Measurements from ENCODE around the gene ZBTB39.
"Not testable (repeated sequence)": the region's sequence is repeated elsewhere in the genome, so short reads cannot be mapped to it uniquely, and the experiment has no call there.

The ZBTB39 gene

DNA sequence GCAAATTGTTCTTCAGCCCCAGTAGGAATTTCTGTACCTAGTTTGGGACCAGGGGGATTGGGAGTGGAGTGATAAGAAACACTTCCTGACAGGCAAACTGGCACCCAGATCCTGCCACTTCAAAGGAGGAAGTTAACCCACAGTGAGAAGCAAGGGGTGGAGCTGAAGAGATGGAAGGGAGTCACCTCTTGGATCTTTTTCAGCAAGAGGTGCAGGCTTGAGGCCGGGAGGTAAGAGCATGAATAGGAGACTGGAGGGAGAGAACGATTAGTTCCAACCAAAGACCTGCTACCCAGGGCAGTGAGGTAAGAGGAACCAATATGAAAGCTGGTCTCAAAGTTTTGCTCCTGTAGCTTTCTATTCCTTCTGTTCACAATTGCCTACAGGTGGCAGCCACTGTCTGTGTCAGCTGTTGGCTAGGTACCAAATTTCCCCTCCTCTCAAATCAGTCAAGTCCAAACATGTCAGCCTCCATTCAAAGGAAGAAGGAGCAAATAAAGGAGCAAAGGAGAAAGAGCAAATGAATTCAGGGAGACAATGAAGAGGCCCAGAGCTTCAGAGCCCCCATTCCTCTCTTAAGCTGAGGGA, 24.9 kb upstream of the ZBTB39 start:
- DNase-seq: peak; percentile 20

DNA sequence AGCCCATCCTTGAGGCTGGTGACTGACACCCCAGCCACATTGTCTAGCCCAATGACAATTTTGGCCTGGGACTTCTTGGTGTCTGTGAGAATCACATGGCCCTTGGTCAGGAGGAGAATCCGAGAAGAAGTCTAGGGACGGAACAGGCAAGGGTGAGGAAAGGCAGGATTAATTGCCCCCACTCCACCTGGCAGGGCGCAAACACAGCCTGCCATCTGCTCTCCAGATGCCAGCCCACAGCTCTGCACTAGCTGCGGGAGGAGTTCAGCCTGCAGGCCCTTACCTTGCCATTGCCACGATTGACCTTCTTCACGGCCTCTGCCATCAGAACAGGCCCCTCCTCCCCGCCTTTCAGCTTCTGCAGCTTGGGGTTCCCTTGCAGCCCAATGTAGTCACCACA, 23.1 kb upstream of the ZBTB39 start:
- no peak for DNase-seq

DNA sequence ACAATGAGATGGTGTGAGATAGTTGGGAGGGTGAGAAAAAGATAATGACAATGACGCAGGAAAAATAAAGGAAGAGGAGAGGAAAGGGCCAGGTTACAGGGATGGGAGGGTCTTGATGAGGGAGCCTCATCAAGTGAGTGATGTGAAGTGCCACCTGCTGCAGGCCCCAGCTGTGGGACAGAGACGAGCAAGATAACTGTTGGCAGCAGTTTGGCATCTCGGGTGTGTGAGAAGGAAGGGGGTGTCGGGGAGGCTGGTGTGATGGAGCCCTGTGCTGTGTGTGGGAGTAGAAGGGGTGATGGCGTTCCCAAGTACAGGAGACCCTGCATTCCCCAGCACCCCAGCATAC, 21.4 kb upstream of the ZBTB39 start:
- no peak for DNase-seq

DNA sequence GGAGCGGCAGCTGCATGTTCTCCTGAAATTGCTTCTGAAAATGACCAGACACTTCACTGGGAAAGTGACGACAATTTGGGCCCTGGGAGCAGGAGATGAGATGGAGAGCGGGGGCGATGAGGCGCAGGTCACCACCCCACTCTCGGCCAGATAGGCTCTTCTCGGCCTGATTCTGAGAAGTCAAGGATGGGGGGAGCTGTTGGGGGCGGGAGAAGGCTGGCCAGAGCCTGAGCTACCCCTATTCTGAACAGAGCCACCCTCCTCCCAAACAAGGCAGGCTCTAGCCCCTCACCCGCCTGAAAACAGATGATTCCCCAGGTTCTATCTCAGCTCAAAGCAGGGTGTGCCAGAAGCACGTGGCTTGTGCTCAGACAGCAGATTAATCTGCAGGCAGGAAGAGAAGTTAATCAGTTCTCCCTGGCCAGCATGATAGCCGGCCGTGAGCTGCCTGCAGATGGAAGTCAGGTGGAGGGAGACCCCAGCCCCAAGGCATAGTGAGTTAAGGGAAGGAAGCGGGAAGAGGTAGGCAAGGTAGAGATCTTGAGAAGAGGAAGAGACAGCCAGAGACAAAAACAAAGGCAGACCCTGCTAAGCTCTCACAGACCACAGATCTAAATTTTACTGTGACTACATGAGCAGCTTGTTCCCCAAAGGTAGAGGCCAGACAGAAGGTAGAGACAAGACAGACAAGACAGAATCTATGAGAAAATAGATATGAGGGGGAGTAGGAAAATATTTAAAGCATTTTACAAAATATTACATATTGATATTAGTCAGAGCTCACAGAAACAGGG, 20.9 kb upstream of the ZBTB39 start:
- DNase-seq: no peak

DNA sequence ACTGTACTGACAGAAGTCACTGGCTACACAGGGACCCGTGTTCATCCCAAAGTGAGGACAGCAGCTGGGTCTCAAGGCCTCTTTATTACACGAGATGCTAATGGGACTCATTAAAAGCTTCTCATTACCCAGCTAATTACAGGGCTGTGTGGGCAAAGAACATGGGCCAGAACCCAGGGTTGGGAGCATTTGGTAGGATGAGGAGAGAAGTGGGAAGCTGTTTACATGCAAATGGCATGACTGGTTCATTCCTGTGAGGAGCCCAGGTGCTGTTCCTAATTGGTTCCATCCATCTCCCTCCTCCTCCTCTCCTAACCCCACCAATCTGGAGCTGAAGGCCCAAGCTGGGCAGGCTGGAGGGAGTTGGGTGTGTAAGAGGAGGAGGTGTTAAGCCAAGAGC, 18.9 kb upstream of the ZBTB39 start:
- no peak for DNase-seq

DNA sequence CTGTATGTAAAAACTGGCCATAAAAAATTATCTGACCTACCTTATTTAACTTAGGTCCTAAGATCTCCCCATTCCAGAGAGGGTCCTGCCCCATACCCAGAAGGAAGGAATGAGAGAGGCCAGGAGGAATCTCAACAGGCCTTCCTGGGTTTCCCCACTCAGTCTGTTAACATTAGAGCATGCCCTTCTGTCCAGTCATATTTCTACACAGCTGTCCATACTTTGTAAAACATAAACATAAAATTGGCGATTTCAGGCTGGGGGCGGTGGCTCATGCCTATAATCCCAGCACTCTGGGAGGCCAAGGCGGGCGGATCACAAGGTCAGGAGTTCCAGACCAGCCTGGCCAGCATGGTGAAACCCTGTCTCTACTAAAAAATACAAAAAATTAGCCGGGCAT, 16.0 kb upstream of the ZBTB39 start:
- not testable (repeated sequence) for DNase-seq

DNA sequence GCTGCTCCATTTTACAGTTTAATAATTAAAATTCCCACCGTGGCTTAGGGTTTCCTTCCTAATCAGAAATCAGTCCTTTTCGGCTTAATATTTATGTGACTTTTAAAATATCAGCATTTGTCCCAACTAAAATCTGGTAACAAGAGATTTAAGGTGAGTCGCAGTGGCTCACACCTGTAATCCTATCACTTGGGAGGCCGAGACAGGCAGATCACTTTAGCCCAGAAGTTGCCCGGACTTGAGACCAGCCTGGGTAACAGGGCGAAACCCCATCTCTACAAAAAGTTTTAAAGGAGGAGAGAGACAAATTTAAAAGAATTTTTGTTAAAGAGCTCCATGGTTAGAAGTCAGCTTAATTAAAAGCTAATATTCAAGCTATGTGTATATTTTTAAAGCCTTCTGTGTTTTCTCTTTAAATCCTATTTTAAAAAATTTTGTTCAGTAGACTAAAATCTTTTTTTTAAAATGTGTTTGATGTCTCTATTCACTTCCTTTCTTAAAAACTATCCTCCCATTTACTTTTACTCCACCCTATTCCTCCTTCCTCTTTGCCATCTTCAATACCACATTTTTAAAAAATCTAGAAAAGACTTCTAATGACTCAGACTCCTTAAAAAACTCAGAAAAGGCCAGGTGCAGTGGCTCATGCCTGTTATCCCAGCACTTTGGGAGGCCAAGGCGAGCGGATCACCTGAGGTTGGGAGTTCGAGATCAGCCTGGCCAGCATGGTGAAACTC, 13.8 kb upstream of the ZBTB39 start:
- DNase-seq: no peak

DNA sequence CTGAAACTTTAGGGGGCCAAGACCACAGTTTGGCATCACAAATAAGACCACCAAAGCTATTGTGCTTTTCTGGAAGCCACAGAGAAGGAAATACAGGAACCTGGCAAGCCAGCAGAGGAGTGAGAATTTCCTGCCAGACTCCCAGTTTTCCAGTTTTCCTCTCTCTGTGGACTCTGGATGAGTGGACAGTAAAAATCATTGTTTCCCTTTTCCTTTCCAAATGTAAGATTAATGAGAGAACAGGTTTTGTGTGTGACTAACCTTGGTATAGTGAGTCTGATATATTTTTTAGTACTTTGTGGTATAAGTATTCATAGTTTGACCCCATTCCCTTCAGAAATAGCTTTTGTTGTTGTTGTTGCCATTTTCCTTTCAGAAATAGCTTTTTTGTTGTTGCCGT, 12.6 kb upstream of the ZBTB39 start:
- DNase-seq: no peak

DNA sequence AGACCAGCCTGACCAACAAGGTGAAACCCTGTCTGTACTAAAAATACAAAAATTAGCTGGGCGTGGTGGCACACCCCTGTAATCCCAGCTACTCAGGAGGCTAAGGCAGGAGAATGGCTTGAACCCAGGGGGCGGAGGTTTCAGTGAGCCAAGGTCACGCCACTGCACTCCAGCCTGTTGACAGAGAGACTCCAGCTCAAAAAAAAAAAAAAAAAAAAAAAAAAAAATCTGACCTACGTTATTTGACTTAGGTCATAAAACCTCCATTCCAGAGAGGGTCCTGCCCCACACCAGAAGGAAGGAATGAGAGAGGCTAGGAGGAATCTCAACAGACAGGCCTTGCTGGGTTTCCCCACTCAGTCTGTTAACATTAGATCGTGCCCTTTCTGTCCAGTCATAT, 12.0 kb upstream of the ZBTB39 start:
- DNase-seq: not testable (repeated sequence)

DNA sequence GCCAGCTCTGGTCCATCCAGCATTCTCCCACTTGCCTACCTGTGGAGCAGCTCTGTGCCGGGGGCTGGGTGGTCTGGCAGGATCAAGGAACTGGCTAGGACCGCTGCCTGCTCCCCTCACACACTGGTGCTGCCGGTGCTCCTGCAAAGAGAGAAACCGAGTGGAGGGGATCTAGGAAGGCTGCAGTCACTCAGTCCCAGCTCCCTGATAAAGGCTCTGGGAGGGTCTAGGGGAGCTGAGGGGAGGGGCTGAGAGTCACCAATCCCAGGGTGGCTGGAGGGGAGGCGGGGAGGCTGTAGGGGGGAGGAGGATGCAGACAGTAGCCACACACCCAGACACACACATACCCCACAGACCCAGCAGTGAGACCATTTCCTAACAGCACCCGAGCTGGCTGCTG, 10.0 kb upstream of the ZBTB39 start, which contains the start of gene TAC3:
Gene TAC3, minus strand, starts transcription at position 182 of the 400 bp plus-strand sequence. CDS start 732 bp downstream, outside the sequence.
- no peak for DNase-seq

DNA sequence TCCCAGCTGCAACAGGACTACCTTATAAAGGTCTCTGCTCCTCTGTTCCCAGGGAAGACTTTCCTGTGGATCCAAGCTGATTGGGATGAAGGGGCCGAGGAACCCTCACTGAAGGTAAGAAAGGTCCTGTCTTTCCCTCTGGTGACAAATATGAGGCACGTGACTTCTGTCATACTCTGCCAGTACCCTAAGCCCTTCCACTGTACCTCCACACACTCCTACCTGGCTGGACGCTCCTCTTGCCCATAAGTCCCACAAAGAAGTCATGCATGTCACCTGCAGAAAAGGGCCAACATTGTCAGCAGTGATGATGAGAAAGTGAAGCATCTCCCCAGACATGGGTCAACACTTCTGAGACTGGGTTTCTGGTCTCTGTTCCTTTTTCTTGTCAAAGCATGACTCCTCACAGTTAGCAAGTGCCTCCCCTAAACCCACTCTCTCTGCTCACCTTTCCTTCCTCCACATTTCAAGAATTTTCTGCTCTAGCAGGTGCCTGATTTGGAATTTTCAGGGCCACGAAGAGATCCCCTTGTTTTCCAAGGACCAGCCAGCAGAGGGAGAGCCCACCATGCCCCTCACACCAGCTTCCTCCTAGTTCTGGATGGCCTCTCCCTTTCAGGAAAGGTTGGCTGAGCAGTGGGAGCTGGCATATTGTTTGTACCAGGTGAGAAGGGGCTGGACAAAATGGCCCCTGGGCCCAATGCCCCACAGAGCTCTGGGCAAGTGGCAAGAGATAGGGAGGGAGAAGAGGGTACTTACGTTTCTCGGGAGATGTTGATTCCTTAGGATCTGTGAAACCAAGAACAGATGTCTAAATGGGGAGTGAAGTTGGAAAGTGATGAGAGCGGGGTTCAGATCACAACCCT, 6.5 kb upstream of the ZBTB39 start:
- DNase-seq: no peak

DNA sequence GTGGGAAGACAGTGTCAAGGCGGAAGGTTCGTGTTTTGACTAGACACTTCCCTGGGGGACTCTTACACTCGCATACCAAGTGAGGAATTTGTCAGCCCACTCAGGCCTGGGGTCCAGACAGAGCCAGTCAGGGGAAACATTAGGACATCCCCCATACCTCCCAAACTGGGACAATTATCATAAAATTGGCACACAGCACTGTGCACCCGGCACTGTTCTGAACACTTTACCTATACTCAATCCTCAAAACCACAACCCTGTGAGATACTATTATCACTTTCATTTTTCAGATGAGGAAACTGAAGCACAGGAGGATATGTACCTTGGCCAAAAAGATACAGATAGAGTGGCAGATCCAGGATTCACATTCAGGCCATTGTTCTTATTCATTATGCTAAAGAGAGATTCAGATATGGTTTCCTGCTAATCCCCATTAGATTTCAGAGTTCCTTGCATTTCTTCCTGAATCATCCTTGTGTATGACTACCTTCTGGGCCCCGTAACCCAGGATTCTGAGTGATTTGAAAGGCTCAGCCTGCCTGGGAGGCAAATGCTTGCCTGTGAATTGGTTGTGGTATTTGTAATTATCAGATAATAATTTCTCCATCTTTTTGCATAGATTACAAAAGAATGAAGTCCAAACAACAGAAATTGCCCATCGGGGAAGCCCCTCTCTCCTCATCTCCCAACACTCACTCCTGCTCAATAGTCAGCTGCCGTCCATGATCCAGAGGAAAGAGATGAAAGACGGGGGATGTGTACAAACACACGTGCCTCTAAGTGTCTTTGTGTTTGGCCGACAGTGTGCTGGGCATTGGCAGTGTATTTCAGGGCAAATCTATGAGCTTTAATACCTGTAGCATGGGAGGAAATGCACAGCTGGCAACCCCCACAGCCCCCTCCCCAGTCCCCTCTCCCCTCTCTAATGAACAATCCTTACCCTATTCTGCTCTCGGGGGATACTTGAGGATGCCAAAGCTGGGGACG, 5.4 kb upstream of the ZBTB39 start:
- DNase-seq: no peak

DNA sequence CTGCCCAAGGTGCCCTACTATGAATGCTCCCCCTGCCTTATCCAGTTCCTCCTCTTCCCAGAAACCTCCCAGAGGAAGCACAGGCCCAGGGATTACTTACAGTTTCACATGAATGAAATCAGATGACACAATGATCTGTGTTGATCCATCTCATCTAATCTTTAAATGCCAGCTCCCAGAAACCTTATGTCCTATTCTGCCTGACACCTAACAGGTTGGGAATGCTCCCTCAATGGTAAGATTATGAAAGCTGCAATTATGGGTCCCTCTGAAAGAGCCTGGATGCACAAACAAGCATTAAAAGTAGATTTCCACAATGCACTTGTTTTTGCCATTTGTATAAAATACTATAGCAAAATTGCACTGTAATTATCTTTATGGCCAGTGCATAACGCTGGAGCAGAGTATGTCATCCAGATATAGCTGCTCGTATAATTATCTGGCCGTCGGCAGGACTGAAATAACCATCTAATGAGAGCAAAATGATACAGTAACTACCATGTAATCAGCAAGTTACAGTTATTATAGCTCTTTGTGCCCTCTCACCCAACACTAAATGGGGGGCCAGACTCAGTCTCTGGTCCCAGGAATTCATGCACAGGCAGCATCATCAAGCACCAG, 4.4 kb upstream of the ZBTB39 start:
- DNase-seq: no peak

DNA sequence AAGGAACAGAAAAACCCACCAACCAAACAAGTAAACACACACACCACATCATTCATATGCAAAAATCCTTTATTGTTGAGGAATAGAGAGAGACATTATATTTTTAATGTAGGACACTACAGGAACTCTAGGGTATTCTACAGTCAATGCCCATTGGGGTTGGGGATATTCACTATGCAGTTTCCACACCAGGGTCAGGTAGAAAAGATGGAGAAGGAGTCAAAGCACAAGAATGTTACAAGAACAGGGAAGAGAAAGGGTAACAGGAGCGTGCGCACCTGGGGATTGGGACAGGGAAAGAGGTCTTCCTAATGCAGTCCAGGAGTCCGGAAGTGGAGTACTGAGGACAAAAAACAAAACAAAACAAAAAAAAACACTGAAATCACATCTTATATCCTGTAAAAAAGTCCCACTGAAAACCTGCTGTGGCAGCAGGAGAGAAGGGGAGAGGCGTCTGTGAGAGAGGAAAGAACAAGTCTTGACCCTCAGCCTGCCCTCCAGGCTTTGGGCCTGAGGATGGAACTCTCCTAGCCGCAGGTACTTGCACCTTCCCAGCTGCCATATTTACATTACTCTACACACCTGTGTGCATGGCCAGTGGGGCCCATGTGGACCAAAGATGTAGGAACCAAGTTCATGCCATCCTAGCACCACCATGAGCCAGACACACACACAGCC, 3.7 kb upstream of the ZBTB39 start:
- no peak for DNase-seq

DNA sequence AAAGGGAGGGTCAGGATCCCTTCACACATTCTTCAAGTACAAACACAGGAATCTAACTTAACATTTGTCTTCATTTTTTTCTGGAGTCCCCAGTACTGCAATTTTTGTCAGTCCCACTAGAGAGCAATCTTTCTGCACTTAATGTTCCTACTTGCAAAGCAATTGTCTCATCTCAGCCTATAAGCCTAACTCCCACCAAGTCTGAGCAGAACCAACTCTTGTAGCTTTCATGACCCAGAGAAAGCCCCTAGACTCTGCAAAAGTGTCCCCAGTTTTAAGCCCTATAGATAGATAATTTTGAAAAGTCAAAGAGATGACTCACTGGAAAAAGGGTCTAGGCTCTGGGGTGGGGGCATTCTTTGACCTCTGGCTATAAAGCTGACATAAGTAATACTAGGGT, 1.8 kb upstream of the ZBTB39 start:
- DNase-seq: peak; percentile 72

DNA sequence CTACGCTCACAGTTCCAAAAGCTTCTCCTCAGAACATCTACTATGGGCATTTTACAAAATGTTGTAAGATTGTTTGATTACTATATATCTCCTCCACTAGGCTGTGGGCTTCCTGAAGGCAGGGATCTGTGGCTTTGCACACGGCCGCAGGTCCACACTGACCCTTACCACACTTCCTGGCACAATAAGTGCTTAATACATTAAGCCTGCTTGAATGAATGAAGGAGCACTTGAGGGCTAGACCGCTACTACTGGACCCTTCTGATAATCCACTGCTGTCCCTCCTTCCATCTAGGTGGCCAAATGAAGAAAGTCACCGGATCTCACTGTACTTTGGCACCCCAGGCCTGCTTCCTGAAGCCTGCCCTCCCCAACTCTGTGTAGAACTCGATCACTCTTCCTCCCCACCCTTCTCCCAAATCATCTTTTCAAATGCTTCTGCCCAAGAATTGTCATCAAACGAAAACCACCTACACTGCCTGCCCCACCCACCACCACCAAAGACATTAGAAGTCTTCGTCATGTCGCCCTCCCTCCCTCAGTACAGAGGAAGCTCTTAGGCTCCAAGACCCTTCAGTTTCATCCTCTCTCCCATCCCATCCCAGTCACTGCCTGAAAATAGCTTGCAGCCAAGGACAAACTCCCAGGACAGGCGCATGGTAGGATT, 596 bp upstream of the ZBTB39 start:
- DNase-seq: no peak

DNA sequence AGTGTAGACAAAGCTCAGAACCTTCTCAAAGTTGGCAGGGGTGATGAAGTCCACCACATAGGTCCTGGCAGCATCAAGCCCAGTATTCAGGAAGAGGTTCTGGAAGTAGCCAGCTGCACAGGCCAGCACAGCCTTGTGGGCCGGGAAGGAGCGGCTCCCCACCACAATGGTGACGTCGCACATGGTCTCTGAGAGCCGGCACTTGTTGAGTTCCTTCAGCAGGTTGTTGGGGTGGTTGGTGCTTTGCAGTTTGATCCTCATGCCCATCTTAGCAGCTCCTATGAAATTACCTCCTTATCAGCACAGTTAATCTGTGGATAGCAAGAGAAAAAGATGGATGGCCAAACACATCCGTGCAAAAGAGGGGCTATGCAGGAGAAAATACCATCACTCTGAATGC, 1.7 kb downstream of the ZBTB39 start:
- no peak for DNase-seq

DNA sequence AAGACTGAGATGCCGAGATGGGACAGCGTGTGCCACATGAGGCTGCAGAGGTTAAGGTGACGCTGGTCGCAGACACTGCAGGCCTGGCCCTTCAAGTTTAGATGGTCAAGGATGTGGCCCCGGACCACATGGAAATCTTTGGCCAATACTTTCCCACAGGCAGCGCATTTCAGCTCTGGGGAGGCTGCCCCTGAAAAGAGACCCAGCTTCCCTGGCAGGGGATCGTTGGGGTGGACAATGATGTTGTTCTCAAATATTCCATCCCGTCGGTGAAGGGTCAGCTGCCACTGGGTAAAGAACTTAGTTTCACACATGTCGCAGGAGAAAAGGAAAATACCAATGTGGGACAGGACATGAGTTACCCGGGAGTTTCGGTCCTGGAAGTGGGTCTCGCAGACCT, 3.0 kb downstream of the ZBTB39 start:
- no peak for DNase-seq

DNA sequence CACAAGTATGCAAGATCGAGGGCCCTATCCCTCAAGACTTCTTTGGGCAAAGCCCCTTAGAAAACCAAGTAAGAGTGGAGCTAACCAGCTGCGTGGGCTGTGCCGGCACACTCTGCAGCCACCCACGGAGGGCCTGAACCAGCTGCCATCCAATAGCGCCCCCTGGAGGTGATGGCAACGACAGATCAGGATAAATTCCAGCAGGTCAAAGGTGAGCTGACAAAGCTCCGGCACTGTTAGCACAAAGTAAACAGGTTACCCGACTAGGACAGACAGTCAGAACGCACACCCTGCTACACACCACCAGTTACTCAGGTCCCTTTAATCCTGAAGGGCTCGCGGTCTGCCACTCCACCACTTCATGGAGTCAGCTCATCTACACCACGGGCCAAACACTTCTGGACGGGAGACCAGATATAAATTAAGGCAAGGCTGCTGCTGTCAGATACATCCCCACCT, 4.9 kb downstream of the ZBTB39 start:
- DNase-seq: peak; percentile 49

DNA sequence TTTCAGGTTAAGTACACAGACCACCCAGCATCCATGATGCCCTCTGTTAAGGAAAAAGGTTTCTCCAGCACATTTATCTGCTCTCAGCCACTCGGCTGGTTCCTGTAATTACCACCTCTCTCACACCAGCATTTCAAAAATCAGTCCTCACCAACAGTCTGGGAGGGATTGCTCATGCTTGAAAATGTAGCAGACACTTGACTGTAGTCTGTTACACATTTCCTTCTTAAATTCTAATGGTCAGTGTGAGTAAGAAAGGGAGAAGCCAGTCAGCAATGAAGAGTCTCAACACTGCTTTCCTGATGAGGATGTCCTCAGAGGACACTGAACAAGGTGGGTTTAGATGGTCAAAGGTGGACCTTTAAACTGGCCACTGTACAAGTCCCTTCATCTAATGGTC, 6.0 kb downstream of the ZBTB39 start:
- DNase-seq: no peak
